Fibroblast of villous mesenchyme (primary cell): ENCODE data around the gene SBF2. TPM values are rescaled to one million over a fixed set of nuclear protein-coding genes. Genes with fewer than 3 reads are reported as not detected.

Experiments
- DNase-seq: peaks from one replicate; pipeline ENCODE4 v3.0.0-alpha.2; 2010; ENCODE audit warnings: low read depth
- H3K4me3 ChIP-seq: 2 replicates; pipeline ENCODE4 v1.5.1; 2011; ENCODE audit warnings: low read depth, mild to moderate bottlenecking, low read length
- total RNA-seq: library from RNA; depleted of rRNA; stranded (reverse); fragments of >200 nt; gene quantifications from 2 replicates; pipeline ENCODE4 v1.2.3, GENCODE V29; 2012
- TF ChIP-seq, protein P1 (sequence below): IDR thresholded peaks from 2 replicates; pipeline ENCODE4 v1.5.1; 2012; ENCODE audit warnings: low read depth, mild to moderate bottlenecking, low read length; ENCODE audit not compliant: insufficient read depth

Gene SBF2
- total RNA-seq, 1 donor: 35.0 TPM

DNA sequence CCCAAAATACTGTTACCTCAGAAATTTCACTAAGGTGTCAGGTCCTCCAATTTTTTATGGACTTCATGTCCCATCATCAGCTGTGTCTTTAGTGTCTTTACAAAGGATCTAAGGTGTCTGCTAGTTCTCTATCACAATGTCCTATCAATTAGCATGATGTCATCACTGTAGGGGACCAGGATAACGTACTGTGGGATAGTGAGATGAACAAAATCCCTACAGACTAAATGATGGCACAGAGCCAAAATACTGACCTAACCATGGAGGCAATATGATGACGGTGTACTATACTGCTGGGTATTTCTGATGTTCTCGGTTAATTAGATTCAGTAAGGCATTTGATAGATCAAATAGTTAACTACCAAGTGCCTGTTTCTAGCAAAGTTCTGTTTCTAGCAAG lies 82.5 kb downstream of the SBF2 start:
- H3K4me3 ChIP-seq: no peak overlapping the region
- TF ChIP-seq, protein P1, sequence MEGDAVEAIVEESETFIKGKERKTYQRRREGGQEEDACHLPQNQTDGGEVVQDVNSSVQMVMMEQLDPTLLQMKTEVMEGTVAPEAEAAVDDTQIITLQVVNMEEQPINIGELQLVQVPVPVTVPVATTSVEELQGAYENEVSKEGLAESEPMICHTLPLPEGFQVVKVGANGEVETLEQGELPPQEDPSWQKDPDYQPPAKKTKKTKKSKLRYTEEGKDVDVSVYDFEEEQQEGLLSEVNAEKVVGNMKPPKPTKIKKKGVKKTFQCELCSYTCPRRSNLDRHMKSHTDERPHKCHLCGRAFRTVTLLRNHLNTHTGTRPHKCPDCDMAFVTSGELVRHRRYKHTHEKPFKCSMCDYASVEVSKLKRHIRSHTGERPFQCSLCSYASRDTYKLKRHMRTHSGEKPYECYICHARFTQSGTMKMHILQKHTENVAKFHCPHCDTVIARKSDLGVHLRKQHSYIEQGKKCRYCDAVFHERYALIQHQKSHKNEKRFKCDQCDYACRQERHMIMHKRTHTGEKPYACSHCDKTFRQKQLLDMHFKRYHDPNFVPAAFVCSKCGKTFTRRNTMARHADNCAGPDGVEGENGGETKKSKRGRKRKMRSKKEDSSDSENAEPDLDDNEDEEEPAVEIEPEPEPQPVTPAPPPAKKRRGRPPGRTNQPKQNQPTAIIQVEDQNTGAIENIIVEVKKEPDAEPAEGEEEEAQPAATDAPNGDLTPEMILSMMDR: no peak
- no peak for DNase-seq

DNA sequence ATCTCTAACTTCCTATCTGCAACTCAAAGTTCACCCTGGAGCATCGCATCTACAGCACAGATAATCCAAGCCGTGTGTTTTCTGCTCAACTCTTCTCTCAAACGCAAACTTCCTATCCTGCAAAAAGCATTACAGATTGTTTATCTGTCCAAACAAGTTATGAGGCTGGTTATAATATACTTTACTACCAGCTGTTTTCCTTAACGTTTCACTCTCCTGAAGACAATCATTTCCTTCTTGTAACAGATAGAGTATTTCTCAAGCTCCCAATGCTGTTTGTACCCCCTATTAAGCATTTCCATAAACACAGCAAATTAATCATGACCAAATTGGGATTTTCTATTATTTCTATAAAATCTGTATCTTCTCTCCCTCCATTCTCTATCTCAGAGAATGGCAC lies 84.7 kb downstream of the SBF2 start:
- no peak overlapping the region for H3K4me3 ChIP-seq
- DNase-seq: peak; percentile 42
- TF ChIP-seq, protein P1: no peak

DNA sequence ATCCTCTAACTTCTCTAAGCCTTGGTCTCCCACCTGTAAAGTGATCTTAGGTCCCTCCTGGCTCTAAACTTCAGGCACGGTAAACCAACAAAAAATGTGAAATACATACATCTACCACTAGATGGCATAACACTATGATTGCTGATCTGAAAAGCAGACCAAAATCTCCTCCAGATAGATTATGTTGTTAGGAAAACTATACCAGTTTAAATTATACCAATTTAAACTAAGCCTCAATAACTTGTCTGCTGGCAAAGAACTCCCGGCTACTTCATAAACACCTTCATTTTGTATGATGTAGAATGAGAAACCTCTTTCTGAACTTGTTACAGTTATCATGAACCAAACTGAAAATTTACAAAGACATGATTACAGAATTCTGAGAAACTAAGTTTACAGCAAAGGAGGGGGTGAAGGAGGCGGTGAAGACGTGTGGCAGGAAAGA lies 85.9 kb downstream of the SBF2 start:
- no peak overlapping the region for H3K4me3 ChIP-seq
- DNase-seq: peak; percentile 66
- TF ChIP-seq, protein P1: peak; percentile 69

DNA sequence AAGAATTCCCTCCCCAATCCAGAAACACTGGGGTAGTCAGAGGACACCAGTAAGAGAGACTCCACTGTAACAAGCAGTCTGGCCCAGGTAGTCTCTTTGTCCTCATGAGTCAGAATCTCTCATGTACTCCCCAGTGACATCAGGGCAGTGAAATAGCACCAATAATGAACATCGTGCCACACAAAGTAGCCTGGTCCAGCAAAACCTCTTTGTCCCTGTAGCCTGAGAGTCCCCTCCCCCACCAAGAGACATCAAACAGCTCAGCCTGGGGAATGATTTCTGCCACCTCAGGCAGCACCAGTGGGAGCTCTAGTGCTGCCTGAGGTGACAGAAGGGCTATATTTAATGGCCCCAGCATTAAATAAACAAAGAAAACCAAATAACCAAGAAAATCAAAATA lies 88.1 kb downstream of the SBF2 start:
- H3K4me3 ChIP-seq: no peak overlapping the region
- DNase-seq: no peak
- TF ChIP-seq, protein P1: no peak

DNA sequence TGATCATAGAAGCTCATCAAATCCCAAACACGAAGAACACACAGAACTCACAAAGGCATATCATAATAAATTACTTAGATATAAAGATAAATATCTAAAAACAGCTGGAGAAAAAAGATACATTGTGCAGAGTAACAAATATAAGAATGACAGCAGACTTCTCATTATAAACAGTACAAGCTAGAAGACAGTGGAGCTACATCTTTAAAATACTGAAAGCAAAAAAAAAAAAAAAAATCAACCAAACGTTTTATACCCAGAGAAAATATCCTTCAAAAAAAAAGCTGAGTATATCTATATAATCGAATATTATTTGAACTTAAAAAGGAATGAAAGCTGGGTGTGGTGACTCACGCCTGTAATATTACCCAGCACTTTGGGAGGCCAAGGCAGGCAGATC lies 90.0 kb downstream of the SBF2 start:
- TF ChIP-seq, protein P1: no peak
- H3K4me3 ChIP-seq: no peak overlapping the region
- no peak for DNase-seq

DNA sequence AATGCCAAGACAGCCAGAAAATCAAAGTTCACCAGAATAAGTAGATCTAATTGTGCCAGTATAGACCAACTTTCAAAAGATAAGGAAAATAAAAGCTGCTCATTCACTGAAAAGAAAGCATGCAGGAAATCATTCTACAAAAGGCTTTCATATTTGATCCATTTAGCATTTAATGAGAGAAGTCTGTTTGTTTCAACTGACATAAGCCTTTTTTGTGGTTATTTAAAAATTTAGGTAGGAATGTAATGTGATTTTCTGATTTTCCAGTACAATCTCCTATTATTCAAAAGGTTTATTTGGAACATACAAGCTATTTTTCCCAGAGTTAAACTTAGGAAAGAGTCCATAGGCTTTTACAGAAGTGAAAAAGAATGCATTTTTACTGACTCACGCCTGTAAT lies 92.7 kb downstream of the SBF2 start:
- DNase-seq: no peak
- no peak overlapping the region for H3K4me3 ChIP-seq

DNA sequence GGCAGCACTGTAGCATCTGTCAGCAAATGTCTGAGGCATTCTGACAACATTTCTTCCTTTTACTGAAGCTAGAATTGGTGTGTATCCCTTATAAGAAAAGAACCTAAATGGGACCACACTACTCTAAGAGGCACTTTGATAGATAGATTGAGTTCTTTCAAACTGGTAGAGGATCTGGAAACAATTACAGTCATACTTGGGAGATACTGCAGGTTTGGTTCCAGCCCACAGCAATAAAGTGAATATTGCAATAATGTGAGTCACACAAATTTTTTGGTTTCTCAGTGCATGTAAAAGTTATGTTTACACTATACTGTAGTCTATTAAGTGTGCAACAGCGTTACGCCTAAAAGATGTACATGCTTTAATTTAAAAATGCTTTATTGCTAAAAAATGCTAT lies 96.9 kb downstream of the SBF2 start:
- DNase-seq: peak; percentile 74
- TF ChIP-seq, protein P1: no peak
- no peak overlapping the region for H3K4me3 ChIP-seq

More for the DNA sequence above, 92.7 kb downstream of the SBF2 start:
- TF ChIP-seq, protein P1: no peak
